Forelimb muscle (tissue), 1 donor: ENCODE results near the gene PRKCE. TPM values are rescaled to one million over a fixed set of nuclear protein-coding genes. Genes with fewer than 3 reads are reported as not detected.

Source experiments
- DNase-seq: peaks from one replicate; pipeline ENCODE4 v3.0.0-alpha.2; 2013; ENCODE audit warnings: low read depth
- polyA plus RNA-seq: library from polyadenylated mRNA; unstranded; fragments of 120-200 nt; gene quantifications from one replicate; pipeline ENCODE4 v1.2.1, GENCODE V29; 2013; ENCODE audit not compliant: insufficient read length

The PRKCE gene
- polyA plus RNA-seq, 1 donor, result 5.1 TPM

GRCh38 chr2:45960057-45960863 lies 308.8 kb downstream of the PRKCE start:
- no peak for DNase-seq

DNA sequence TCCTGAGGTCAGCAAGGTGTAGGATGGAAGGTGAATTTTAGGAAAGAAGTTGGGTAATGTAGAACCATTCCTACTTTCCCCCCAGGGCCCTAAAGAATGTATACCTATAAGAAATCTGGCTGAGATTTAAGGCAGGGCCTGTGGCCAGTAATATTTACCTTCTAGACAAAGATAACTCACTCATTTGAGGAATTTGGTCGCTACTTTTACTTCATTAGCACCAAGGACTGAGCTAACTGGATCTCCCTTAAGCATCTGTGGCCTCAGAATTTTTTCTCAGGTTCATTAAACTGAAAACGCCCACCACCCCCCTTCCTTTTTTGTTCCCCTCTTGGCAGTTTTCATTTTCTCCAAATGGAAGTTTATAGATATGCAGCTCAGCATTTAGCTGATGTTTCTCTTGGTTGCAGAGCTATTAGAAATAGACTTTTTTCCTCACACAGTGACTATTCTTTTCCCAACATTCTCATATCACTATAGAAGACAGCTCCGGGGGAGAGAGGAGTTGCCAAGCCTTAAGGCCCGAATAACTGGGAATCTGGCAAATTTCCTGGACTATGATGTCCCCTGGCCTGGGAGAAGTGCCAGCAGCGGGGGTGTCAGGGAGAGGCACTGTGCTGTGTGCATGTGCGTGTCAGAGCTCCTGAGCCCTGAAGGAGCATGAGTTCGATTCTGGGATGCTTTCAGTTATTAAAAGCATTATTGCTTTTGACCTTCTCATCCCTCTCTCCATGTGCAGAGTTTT lies 310.9 kb downstream of the PRKCE start:
- DNase-seq, result peak; percentile 35

DNA sequence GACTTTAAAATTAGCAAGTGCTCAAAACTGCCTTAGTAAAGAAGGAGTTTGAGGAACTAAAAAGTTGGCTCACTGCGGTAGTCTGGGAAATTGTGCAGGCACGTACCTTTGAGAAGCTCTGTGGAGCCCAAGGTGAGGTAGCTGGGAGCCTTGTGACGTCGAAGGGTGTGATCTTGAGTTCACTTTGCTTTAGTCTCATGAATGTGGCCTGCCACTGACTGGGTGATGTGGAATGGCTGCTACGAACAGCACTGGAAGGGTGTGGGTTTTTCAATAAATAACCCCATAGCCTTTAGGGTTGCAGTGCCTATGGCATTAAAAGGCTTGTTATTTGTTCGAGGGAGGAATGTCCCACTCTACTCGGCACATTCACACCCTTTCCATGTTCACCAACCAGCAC lies 312.3 kb downstream of the PRKCE start:
- DNase-seq, result no peak

- DNase-seq, result no peak
Observed at GRCh38 chr2:45964223-45964841, 312.9 kb downstream of the PRKCE start.

- no peak for DNase-seq
Observed at GRCh38 chr2:45964906-45965305, 313.4 kb downstream of the PRKCE start.

DNA sequence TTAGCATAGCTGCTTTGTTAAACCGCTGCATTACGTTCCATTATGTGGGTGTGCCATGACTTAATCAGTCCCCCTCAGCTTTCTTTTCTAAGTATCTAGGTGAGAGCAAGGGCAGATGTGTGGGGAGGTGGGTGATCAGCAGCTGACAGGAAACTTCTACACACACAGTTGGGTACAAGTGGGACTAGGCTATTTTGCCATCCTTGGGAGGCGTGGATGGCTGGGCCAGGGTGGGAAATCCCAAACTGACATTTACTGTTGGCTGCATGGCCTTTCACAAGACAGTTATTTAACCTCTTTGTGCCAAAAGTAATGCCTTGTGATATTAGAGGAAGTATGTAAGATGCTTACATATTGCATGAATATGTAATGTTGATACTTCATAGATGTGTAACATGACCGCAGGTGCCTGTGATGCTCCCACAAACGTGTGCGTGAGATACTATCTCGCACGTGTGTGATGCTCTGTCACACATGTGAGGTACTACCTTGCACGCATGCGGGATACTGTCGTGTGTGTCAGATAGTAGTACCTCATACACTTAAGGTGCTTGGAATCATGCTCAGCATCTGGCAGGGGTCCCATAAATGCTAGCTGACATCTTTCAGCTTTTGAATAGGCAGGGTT lies 314.5 kb downstream of the PRKCE start:
- no peak for DNase-seq

DNA sequence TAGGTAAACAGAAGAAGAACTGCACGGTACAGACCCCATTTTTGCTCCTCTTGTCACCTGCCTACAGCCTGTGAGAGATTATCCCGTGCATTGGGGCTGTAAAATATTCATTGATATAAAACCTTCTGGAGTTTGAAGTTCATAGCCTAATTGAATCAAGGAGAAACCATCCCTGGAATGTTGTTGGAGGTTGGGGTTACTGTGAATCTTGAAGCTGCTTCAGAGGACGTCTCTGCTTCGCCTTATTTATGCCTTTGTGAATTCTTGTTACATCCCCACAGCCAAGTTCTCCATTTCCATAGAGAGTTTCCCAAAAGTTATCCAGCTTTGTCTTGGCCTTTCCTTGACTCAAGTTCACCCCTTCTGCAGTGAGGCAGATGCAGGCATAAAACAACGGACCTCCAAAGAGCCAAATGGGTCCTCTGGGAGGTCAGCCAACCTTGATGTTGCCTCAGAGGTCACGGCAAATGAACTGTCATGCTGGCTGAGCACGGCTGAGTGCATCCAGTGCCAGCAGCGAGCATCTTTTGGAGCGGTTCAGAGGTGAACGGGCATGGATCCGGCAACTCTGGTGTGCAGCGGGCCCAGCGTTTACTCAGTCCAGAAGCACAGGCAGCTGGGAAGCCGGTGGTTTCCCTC lies 317.6 kb downstream of the PRKCE start:
- DNase-seq, result no peak

DNA sequence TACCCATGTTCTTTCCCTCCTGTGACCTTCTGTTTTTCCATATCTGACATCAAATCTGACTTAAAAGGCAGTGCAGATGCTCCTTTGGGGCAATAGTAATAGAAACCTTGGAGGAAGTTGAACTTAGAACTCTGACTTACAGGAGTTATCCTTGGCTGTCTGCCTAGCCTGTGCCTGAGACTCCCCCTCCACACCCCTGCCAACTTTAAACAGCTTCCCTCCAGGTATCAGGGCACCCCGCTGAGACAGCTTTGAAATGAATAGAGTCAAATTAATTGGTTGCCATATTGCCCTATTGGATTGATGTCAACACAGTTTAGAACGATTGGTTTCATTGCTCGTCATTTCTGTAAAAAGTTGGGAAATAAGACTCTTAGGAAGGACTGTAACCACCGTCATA lies 322.0 kb downstream of the PRKCE start:
- DNase-seq, result no peak

- no peak for DNase-seq
Observed at GRCh38 chr2:45974056-45974455, 322.6 kb downstream of the PRKCE start.

DNA sequence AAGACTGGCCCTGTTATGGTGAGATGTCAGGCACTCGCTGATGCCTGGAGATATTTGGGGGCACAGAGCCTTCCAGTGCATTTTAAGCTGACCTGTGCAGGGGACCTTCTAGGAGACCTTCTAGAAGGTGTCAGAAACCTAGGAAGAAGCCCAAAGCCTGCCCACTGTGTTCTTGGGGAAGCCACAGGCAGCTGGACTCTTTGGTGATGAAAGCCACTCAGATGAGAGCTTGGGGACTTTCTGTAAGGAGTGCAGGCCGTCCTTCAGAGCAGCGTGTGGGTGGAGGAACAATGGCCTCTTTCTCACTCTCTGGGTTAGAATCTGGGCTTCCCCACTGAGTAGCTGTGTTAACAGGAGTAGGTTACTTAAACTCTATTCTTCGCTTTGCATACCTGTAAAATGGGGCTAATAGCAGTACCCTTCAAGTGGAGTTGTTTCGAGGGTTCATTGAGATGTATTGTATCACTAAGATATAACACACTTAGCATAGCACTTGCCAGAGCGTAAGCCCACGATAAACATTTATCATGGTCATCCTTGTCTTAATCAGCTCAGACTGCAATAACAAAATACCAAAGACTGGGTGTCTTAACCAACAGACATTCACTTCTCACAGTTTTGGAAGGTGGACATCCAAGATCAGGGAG lies 323.4 kb downstream of the PRKCE start:
- no peak for DNase-seq

- DNase-seq, result no peak
Observed at GRCh38 chr2:45975752-45976517, 324.5 kb downstream of the PRKCE start.

DNA sequence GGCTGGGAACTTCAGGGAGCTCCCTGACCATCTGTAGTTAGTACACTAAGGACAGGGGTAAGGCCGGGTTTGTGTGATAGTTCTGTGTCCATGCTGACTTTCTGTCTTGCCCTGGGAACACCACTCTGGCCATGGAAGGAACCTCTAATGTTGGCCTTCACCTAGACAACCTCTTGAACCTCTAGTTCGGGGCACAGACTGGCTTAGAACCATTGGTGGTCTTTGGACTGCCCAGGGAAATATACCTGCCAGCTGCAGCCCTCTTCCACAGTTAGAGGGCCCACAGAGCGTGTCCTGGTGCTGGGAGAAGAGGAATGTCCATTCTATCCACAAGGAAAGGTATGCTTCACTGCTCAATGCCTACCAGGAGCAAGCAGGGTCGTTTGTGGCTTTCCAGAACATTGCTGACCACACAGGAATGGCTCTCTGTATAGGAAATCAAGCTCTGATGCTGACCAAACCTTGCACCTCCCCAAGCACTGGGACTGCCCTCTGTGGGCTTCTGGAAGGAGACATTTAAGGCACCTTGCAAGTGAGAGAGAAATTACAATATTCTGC lies 326.9 kb downstream of the PRKCE start:
- DNase-seq, result no peak

DNA sequence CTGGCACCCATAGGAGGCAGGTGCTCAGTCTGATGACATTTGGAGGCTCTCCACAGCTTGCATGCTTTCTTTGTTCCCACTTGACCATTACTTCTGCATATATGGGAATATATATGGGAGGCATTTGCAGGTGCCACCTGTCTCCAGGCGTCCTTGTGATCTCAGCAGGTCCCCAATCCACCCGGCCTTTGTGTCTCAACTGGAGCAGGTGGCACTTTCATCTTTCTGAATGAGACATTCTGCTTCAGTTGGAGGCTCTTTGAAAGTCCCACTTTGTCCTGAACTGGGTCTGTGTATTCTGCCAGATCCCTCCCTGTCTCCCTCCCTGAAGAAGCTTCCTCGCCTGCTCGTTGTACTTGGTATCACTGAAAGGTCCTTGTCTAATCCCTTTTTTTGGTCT lies 327.6 kb downstream of the PRKCE start:
- DNase-seq, result no peak

DNA sequence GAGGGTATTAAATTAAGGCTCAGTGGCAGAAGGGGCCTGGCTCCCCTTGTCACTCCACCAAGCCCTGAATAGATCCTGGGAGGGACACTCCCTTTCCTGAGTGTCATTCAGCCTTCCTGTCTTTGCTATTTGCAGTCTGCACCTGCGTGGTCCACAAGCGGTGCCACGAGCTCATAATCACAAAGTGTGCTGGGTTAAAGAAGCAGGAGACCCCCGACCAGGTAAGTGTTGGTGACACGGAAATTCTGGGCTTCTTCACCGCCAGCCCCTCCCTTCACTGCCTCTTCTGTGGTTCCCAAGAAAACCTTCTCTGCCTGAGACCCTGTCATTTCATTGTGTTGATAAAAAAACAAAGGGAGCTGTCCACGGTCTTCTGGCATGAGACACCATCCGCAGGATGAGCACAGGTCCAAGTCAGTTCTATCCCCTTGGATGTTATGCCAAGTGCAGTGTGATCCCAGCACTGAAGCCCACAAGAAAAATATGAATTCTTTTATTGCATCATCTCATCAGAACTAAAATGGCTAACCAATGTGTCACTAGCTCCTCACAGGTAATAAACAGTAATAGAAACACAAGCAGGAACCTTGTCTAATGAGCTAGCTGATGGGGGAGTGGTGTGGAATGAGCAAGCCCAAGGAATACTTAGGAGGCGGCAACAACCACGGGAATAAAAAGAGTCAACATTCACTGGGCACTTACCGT lies 328.8 kb downstream of the PRKCE start:
- DNase-seq, result no peak

- no peak for DNase-seq
Observed at GRCh38 chr2:45981384-45981930, 330.0 kb downstream of the PRKCE start.

- no peak for DNase-seq
Observed at GRCh38 chr2:45982096-45982495, 330.6 kb downstream of the PRKCE start.

DNA sequence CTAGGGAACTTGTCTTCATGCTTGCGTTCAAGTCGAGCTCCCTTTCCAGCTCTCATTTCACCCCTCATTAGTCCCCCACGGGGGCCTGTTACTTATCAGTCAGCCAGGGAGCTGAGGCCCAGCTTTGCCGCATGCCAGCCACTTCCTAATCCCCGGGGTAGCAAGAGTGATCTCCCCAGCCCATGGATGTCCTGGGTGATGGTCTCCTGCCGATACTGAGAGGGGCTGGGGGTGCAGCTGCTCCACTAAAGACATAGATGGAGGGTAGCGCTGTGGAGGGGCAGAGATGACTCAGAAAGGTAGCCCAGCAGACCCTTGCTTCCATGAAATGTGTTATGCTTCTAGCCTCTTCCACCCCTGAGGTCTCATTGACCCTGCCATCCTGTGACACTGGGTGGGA lies 331.7 kb downstream of the PRKCE start:
- no peak for DNase-seq

GRCh38 chr2:45984366-45984765 lies 332.9 kb downstream of the PRKCE start:
- DNase-seq, result no peak

- DNase-seq, result no peak
Observed at GRCh38 chr2:45984896-45985473, 333.5 kb downstream of the PRKCE start.
